MM.1S (cell line): ENCODE data around the gene PSME3IP1.

ENCODE experiments used
- DNase-seq: peaks from one replicate; pipeline ENCODE4 v3.0.0-alpha.2; 2015
- H2AFZ ChIP-seq: fragments of 300-600 bp; sonication (generic); 2 replicates; pipeline ENCODE4 v1.6.0; 2016; ENCODE audit warnings: antibody characterized with exemption, low read length
- H3F3A ChIP-seq: fragments of 300-600 bp; sonication (generic); 2 replicates; pipeline ENCODE4 v1.6.1; 2016; ENCODE audit warnings: mild to moderate bottlenecking, antibody characterized with exemption, low read length, moderate library complexity, mixed read lengths; ENCODE audit not compliant: insufficient read depth
- H3K27ac ChIP-seq: fragments of 300-600 bp; sonication (generic); 2 replicates; pipeline ENCODE4 v1.5.1; 2016; ENCODE audit warnings: mild to moderate bottlenecking, low read length
- H3K27me3 ChIP-seq: fragments of 300-600 bp; sonication (generic); replicated peaks from 2 replicates; pipeline ENCODE4 v1.6.0; 2016; ENCODE audit warnings: low read length; ENCODE audit not compliant: insufficient read depth
- H3K36me3 ChIP-seq: fragments of 300-600 bp; sonication (generic); replicated peaks from 2 replicates; pipeline ENCODE4 v1.6.1; 2016; ENCODE audit warnings: mild to moderate bottlenecking, low read length, mixed read lengths; ENCODE audit not compliant: insufficient read depth
- H3K4me1 ChIP-seq: fragments of 300-600 bp; sonication (generic); 2 replicates; pipeline ENCODE4 v1.6.1; 2016; ENCODE audit warnings: low read length, mixed read lengths
- H3K4me2 ChIP-seq: fragments of 300-600 bp; sonication (generic); 2 replicates; pipeline ENCODE4 v1.6.0; 2016; ENCODE audit warnings: low read depth, low read length
- H3K4me3 ChIP-seq: fragments of 300-600 bp; sonication (generic); 2 replicates; pipeline ENCODE4 v1.5.1; 2016; ENCODE audit warnings: low read length, mixed read lengths
- H3K79me2 ChIP-seq: fragments of 300-600 bp; sonication (generic); 2 replicates; pipeline ENCODE4 v1.6.1; 2016; ENCODE audit warnings: mixed run types, low read length, mixed read lengths
- H3K9ac ChIP-seq: fragments of 300-600 bp; sonication (generic); 2 replicates; pipeline ENCODE4 v1.6.1; 2016; ENCODE audit warnings: low read length, mixed read lengths
- H3K9me2 ChIP-seq: fragments of 300-600 bp; sonication (generic); replicated peaks from 2 replicates; pipeline ENCODE4 v1.6.1; 2016; ENCODE audit warnings: mild to moderate bottlenecking, low read length, mixed read lengths; ENCODE audit not compliant: insufficient read depth
- H3K9me3 ChIP-seq: fragments of 300-600 bp; sonication (generic); replicated peaks from 2 replicates; pipeline ENCODE4 v1.6.1; 2016; ENCODE audit warnings: mild to moderate bottlenecking, low read length, mixed read lengths; ENCODE audit not compliant: insufficient read depth
- H4K20me1 ChIP-seq: fragments of 300-600 bp; sonication (generic); 2 replicates; pipeline ENCODE4 v1.6.1; 2016; ENCODE audit warnings: mild to moderate bottlenecking, low read length, moderate library complexity, mixed read lengths; ENCODE audit not compliant: insufficient read depth
- EZH2 ChIP-seq: fragments of 300-600 bp; sonication (generic); optimal IDR thresholded peaks from 2 replicates; pipeline ENCODE3; 2017; ENCODE audit warnings: low read depth, mild to moderate bottlenecking, antibody characterized with exemption, low read length, mixed read lengths
- EZH2phosphoT487 ChIP-seq: fragments of 300-600 bp; sonication (generic); IDR thresholded peaks from 2 replicates; pipeline ENCODE4 v1.6.1; 2018; ENCODE audit warnings: antibody characterized with exemption, low read length
- TF ChIP-seq, protein P1 (sequence below): fragments of 300-600 bp; sonication (generic); IDR thresholded peaks from 2 replicates; pipeline ENCODE4 v1.5.1; 2016; ENCODE audit warnings: antibody characterized with exemption, low read length, mixed read lengths

The PSME3IP1 gene

DNA sequence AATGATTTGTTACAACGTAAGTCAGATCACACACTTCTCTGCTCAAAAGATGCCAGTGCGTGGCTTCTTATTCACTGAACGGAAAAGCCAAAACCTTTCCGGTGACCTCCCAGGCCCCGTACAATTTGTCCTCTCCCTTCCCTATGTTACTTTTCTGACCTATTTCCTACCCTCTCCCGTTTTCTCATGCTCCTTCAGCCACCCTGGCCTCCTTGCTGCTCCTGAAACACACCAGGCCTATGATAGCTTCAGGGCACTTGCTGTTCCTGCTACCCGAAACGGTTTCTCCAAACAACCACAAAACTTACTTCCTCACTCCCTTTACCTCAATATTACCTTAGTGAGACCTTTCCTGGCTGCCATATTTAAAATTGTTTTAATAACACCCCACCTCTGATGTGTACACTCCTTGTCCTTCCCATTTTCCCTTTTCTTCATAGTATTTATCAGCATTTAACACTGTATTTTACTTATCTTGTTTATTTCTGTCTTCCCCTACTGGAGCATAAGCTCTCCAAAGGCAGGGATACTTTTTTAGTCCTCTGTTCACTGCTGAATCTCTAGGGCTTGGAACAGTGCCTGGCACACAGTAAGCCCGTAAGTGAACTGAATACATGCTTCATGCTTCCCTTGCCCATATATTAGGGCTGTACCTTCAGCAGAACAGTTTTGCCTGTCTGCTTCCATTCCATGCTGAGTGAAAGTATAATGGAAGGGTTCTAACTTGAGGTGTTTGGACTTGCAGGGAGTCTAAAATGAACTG, 48.3 kb upstream of the PSME3IP1 start:
- Histone ChIP-seq H3K79me2 (no peaks in the 10 kb centered on the region), H3K36me3 (peaks cover 17% of the 10 kb centered on the region), H3K9ac (no peak overlapping the region), H3K27me3 (no peaks in the 10 kb centered on the region), H4K20me1 (no peaks in the 10 kb centered on the region), H3K27ac (no peak overlapping the region), H3K9me3 (no peaks in the 10 kb centered on the region), H3K4me3 (no peak overlapping the region), H3K9me2 (no peaks in the 10 kb centered on the region), H3F3A (no peaks in the 10 kb centered on the region), H3K4me2 (no peak overlapping the region), H3K4me1 (peaks cover 3% of the 10 kb centered on the region; the same call in 1 of the 2 replicates), H2AFZ (no peak overlapping the region)
- TF ChIP-seq EZH2phosphoT487 (no peak), EZH2 (no peak)
- TF ChIP-seq, protein P1, sequence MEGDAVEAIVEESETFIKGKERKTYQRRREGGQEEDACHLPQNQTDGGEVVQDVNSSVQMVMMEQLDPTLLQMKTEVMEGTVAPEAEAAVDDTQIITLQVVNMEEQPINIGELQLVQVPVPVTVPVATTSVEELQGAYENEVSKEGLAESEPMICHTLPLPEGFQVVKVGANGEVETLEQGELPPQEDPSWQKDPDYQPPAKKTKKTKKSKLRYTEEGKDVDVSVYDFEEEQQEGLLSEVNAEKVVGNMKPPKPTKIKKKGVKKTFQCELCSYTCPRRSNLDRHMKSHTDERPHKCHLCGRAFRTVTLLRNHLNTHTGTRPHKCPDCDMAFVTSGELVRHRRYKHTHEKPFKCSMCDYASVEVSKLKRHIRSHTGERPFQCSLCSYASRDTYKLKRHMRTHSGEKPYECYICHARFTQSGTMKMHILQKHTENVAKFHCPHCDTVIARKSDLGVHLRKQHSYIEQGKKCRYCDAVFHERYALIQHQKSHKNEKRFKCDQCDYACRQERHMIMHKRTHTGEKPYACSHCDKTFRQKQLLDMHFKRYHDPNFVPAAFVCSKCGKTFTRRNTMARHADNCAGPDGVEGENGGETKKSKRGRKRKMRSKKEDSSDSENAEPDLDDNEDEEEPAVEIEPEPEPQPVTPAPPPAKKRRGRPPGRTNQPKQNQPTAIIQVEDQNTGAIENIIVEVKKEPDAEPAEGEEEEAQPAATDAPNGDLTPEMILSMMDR = no peak
- no peak for DNase-seq

DNA sequence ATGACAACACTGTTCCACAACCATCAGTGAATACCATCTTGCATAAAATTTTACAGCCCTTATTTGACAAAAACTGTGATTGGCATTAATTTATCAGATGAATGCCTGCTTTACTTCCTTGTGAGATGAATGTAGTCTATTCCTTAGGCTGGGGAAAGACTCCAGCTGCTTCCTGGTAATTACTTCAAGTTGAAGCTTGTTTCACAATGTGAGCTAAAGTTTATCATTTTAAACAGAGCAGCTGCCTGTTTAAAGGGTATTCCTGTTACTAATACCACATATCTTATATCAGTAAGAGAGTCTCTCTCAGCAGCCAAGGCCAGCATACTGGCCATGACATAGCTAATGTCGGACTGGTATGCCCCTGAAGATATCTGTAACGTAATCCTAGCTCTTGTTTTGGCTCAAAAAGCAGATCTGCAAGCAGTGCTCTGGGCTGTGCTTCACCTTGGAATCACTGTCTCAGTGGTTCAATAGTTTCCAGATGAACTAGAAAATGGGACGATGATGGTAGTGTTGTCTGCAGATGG, 46.0 kb upstream of the PSME3IP1 start:
- Histone ChIP-seq H3K9me3 (no peaks in the 10 kb centered on the region), H3K9me2 (no peaks in the 10 kb centered on the region), H3K4me3 (no peak overlapping the region), H3K4me1 (peaks cover 3% of the 10 kb centered on the region; the same call in 1 of the 2 replicates), H3K79me2 (no peaks in the 10 kb centered on the region), H4K20me1 (no peaks in the 10 kb centered on the region), H3K27ac (no peak overlapping the region), H3K4me2 (no peak overlapping the region), H2AFZ (no peak overlapping the region), H3F3A (no peaks in the 10 kb centered on the region), H3K9ac (no peak overlapping the region), H3K27me3 (no peaks in the 10 kb centered on the region), H3K36me3 (peaks cover 13% of the 10 kb centered on the region; the same call in 1 of the 2 replicates)
- no peak for TF ChIP-seq EZH2phosphoT487
- no peak for TF ChIP-seq EZH2
- TF ChIP-seq, protein P1 = no peak
- no peak for DNase-seq

DNA sequence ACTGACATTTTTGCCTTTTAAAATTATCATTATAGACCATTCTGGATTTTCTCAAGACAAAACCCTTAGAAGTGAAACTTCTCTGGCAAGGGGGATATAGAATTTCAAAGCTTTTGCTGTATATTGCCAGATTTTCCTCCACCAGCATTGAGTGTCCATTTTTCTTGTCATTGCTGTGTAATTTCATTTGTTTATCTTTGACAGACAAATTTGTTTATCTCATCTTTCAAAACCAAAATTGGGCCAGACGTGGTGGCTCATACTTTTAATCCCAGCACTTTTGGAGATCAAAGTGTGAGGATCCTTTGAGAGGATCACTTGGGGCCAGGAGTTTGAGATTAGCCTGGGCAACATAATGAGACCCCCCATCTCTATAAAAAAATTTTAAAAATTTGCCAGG, 43.2 kb upstream of the PSME3IP1 start:
- Histone ChIP-seq H3K4me3 (no peak overlapping the region), H3F3A (no peaks in the 10 kb centered on the region), H3K27me3 (no peaks in the 10 kb centered on the region), H3K4me1 (no peaks in the 10 kb centered on the region), H3K9me2 (no peaks in the 10 kb centered on the region), H2AFZ (no peak overlapping the region), H3K4me2 (no peak overlapping the region), H3K9ac (no peak overlapping the region), H3K9me3 (no peaks in the 10 kb centered on the region), H3K79me2 (no peaks in the 10 kb centered on the region), H3K27ac (no peak overlapping the region), H3K36me3 (peaks cover 13% of the 10 kb centered on the region; the same call in 1 of the 2 replicates), H4K20me1 (no peaks in the 10 kb centered on the region)
- TF ChIP-seq, protein P1 = no peak
- DNase-seq = no peak
